H9 (cell line): ENCODE data around the gene SSTR5. TPM values are rescaled to one million over a fixed set of nuclear protein-coding genes. Genes with fewer than 3 reads are reported as not detected.

Experiments
- DNase-seq: peaks from one replicate; pipeline ENCODE4 v3.0.0-alpha.2; 2017
- H2AFZ ChIP-seq: one replicate; pipeline ENCODE4 v1.6.1; 2013; ENCODE audit warnings: mild to moderate bottlenecking, low read length, control low read depth, moderate library complexity
- H2AK5ac ChIP-seq: 2 replicates; pipeline ENCODE4 v1.6.1; 2013; ENCODE audit warnings: low read length, control low read depth, mixed read lengths; ENCODE audit not compliant: insufficient read length
- H2BK120ac ChIP-seq: one replicate; pipeline ENCODE4 v1.6.1; 2013; ENCODE audit warnings: low read depth, mild to moderate bottlenecking, low read length, control low read depth, inconsistent platforms; ENCODE audit not compliant: poor library complexity, severe bottlenecking
- H2BK12ac ChIP-seq: 2 replicates; pipeline ENCODE4 v1.6.1; 2013; ENCODE audit warnings: low read length, control low read depth, mixed read lengths, low read depth; ENCODE audit not compliant: insufficient read length
- H2BK15ac ChIP-seq: 2 replicates; pipeline ENCODE4 v1.6.1; 2013; ENCODE audit warnings: low read depth, low read length, control low read depth
- H2BK20ac ChIP-seq: one replicate; pipeline ENCODE4 v1.6.1; 2013; ENCODE audit warnings: low read depth, mild to moderate bottlenecking, low read length, control low read depth, inconsistent platforms; ENCODE audit not compliant: poor library complexity, severe bottlenecking
- H2BK5ac ChIP-seq: 2 replicates; pipeline ENCODE4 v1.6.1; 2013; ENCODE audit warnings: low read length, control low read depth, mixed read lengths; ENCODE audit not compliant: insufficient read length
- H3K14ac ChIP-seq: 2 replicates; pipeline ENCODE4 v1.6.1; 2013; ENCODE audit warnings: low read length, control low read depth; ENCODE audit not compliant: insufficient read depth
- H3K18ac ChIP-seq: 2 replicates; pipeline ENCODE4 v1.6.1; 2013; ENCODE audit warnings: low read depth, mild to moderate bottlenecking, mixed read lengths, low read length, control low read depth; ENCODE audit not compliant: insufficient read length
- H3K23ac ChIP-seq: 2 replicates; pipeline ENCODE4 v1.6.1; 2013; ENCODE audit warnings: low read length, control low read depth, mixed read lengths, low read depth; ENCODE audit not compliant: insufficient read length
- H3K23me2 ChIP-seq: 2 replicates; pipeline ENCODE4 v1.6.1; 2013; ENCODE audit warnings: low read depth, mild to moderate bottlenecking, mixed read lengths, low read length, control low read depth; ENCODE audit not compliant: insufficient read length, poor library complexity, severe bottlenecking
- H3K27ac ChIP-seq: 2 replicates; pipeline ENCODE4 v1.5.1; 2013; ENCODE audit warnings: low read length, control low read depth, mixed read lengths, low read depth; ENCODE audit not compliant: insufficient read length
- H3K27me3 ChIP-seq: 2 replicates; pipeline ENCODE4 v1.6.1; 2013; ENCODE audit warnings: low read length, control low read depth, inconsistent platforms; ENCODE audit not compliant: insufficient read depth
- H3K4ac ChIP-seq: 2 replicates; pipeline ENCODE4 v1.6.1; 2013; ENCODE audit warnings: low read depth, mild to moderate bottlenecking, control low read depth, inconsistent platforms, low read length, moderate library complexity
- H3K4me1 ChIP-seq: 2 replicates; pipeline ENCODE4 v1.6.1; 2013; ENCODE audit warnings: low read length, control low read depth, inconsistent platforms; ENCODE audit not compliant: insufficient read depth
- H3K4me2 ChIP-seq: 2 replicates; pipeline ENCODE4 v1.6.1; 2013; ENCODE audit warnings: low read length, control low read depth, mixed read lengths; ENCODE audit not compliant: insufficient read length, insufficient read depth
- H3K56ac ChIP-seq: 2 replicates; pipeline ENCODE4 v1.6.1; 2013; ENCODE audit warnings: low read depth, mild to moderate bottlenecking, mixed read lengths, low read length, control low read depth; ENCODE audit not compliant: insufficient read length
- H3K79me1 ChIP-seq: 2 replicates; pipeline ENCODE4 v1.6.1; 2013; ENCODE audit warnings: low read depth, mild to moderate bottlenecking, moderate library complexity, low read length, control low read depth, inconsistent platforms; ENCODE audit not compliant: insufficient read depth, poor library complexity, severe bottlenecking
- H3K79me2 ChIP-seq: 2 replicates; pipeline ENCODE4 v1.6.1; 2013; ENCODE audit warnings: low read length, control low read depth, inconsistent platforms; ENCODE audit not compliant: insufficient read depth
- H3K9ac ChIP-seq: 2 replicates; pipeline ENCODE4 v1.6.1; 2013; ENCODE audit warnings: low read length, control low read depth, mixed read lengths; ENCODE audit not compliant: insufficient read length; ENCODE audit errors: extremely low read depth
- H3K9me3 ChIP-seq: one replicate; pipeline ENCODE4 v1.6.1; 2013; ENCODE audit warnings: low read depth, low read length, inconsistent platforms; ENCODE audit not compliant: control insufficient read depth
- H3T11ph ChIP-seq: one replicate; pipeline ENCODE4 v1.6.1; 2013; ENCODE audit warnings: mild to moderate bottlenecking, low read length, control low read depth, inconsistent platforms
- H4K20me1 ChIP-seq: one replicate; pipeline ENCODE4 v1.6.1; 2013; ENCODE audit not compliant: control insufficient read depth, insufficient read length, insufficient read depth
- H4K5ac ChIP-seq: 2 replicates; pipeline ENCODE4 v1.6.1; 2013; ENCODE audit warnings: low read depth, mild to moderate bottlenecking, mixed read lengths, low read length, control low read depth; ENCODE audit not compliant: insufficient read length
- H4K8ac ChIP-seq: replicated peaks from 2 replicates; pipeline ENCODE4 v1.6.1; 2013; ENCODE audit warnings: low read length, control low read depth, mixed read lengths, low read depth; ENCODE audit not compliant: insufficient read length
- H4K91ac ChIP-seq: 2 replicates; pipeline ENCODE4 v1.6.1; 2013; ENCODE audit warnings: low read depth, mild to moderate bottlenecking, moderate library complexity, mixed read lengths, low read length, control low read depth; ENCODE audit not compliant: insufficient read length
- H3K27ac Mint-ChIP-seq, 3 experiments: 2 replicates in 2 of 3; 3 replicates in 1 of 3; pipeline ENCODE4 v1.8.0; 2020 to 2021; ENCODE audit warnings: mixed read lengths in 3 of 3, mild to moderate bottlenecking in 1 of 3, moderate library complexity in 1 of 3
- H3K27me3 Mint-ChIP-seq: 2 replicates; pipeline ENCODE4 v1.8.0; 2021; ENCODE audit warnings: low read depth, mild to moderate bottlenecking, moderate library complexity, mixed read lengths
- H3K36me3 Mint-ChIP-seq, 3 experiments: 2 replicates in 2 of 3; 3 replicates in 1 of 3; pipeline ENCODE4 v1.8.0; 2020 to 2021; ENCODE audit warnings: low read depth in 3 of 3, mixed read lengths in 3 of 3; ENCODE audit not compliant: insufficient read depth in 1 of 3
- H3K4me1 Mint-ChIP-seq, 2 experiments: 2 replicates each; pipeline ENCODE4 v1.8.0; 2020; ENCODE audit warnings: mixed read lengths in 2 of 2
- H3K4me3 Mint-ChIP-seq, 2 experiments: 2 replicates in 1 of 2; 3 replicates in 1 of 2; pipeline ENCODE4 v1.8.0; 2020 to 2021; ENCODE audit warnings: mild to moderate bottlenecking in 2 of 2, mixed read lengths in 2 of 2, moderate library complexity in 1 of 2
- H3K9me3 Mint-ChIP-seq, 2 experiments: 2 replicates in 1 of 2; 3 replicates in 1 of 2; pipeline ENCODE4 v1.8.0; 2020; ENCODE audit warnings: mild to moderate bottlenecking in 2 of 2, mixed read lengths in 2 of 2, moderate library complexity in 1 of 2
- CTCF ChIP-seq: fragments of 200-600 bp; sonication (generic); conservative IDR thresholded peaks from 3 replicates; pipeline ENCODE4 v1.8.0; 2021; ENCODE audit warnings: antibody characterized with exemption, mild to moderate bottlenecking
- WGBS: extraction: QIAGEN DNeasy Blood & Tissue Kit; methylation state at CpG from one replicate; pipeline ENCODE4 v1.1.7; 2013; ENCODE audit warnings: missing lambda C conversion rate, low lambda C conversion rate, mixed read lengths; ENCODE audit not compliant: insufficient read length; ENCODE audit errors: extremely low coverage; 5-methylcytosine and 5-hydroxymethylcytosine counted together
- total RNA-seq: library from RNA; stranded (reverse); gene quantifications from 2 replicates; pipeline ENCODE4 v1.2.1, GENCODE V29; 2021

SSTR5 gene
- total RNA-seq, 1 experiment from 2014 or later = 0.22 TPM

DNA sequence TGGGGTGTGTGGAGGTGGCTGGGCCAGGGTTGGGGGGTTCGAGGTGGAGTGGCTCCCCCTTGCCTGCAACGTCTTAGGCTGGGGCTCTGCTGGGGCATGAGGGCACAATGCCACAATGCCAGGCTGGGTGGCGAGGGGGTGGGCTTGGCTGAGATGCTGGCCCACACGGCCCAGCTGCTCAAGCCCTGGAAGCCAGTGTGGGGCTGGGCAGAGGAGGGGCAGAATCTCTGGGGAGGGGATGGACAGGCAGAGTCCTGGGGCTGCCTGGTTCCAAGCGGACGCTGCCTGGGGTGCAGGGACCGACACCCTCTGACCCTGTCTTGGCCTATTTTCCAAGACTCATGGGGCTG, 37.5 kb upstream of the SSTR5 start:
- no peak overlapping the region for H3K18ac ChIP-seq
- H3K9ac ChIP-seq = no peak overlapping the region
- H3K56ac ChIP-seq = no peak overlapping the region
- H3K4me1 ChIP-seq = no peaks in the 10 kb centered on the region
- no peaks in the 10 kb centered on the region for H3K9me3 ChIP-seq
- H3K4me2 ChIP-seq = no peak overlapping the region
- H2BK12ac ChIP-seq = no peak overlapping the region
- no peak for DNase-seq
- no peak overlapping the region for H3K27ac ChIP-seq
- no peak overlapping the region for H2AFZ ChIP-seq
- H2BK15ac ChIP-seq = no peak overlapping the region
- H3K4ac ChIP-seq = no peak overlapping the region
- no peak for TF ChIP-seq CTCF
- Mint-ChIP-seq H3K27me3 (peaks cover 1% of the 10 kb centered on the region; the same call in 1 of the 2 replicates), H3K4me3 (no peak overlapping the region), H3K4me1 (no peaks in the 10 kb centered on the region), H3K9me3 (no peaks in the 10 kb centered on the region), H3K36me3 (no peaks in the 10 kb centered on the region), H3K27ac (no peak overlapping the region)
- H4K5ac ChIP-seq = no peak overlapping the region
- WGBS = no CpG with 5 or more reads among the region's 7 CpGs
- H3K79me2 ChIP-seq = no peaks in the 10 kb centered on the region
- peaks cover 4% of the 10 kb centered on the region for H3K23me2 ChIP-seq
- peak overlapping the region; percentile 19; the same call in 1 of the 2 replicates for H3K14ac ChIP-seq
- no peak overlapping the region for H4K8ac ChIP-seq
- H4K20me1 ChIP-seq = no peaks in the 10 kb centered on the region
- no peak overlapping the region for H2BK120ac ChIP-seq
- no peak overlapping the region for H3K23ac ChIP-seq
- no peaks in the 10 kb centered on the region for H3K79me1 ChIP-seq
- H2AK5ac ChIP-seq = no peak overlapping the region
- H3K27me3 ChIP-seq = no peaks in the 10 kb centered on the region
- no peak overlapping the region for H3T11ph ChIP-seq
- H4K91ac ChIP-seq = no peak overlapping the region
- no peak overlapping the region for H2BK5ac ChIP-seq
- H2BK20ac ChIP-seq = no peak overlapping the region
